CD14-positive monocyte (primary cell): ENCODE results near the gene LCE2D. TPM values are rescaled to one million over a fixed set of nuclear protein-coding genes. Genes with fewer than 3 reads are reported as not detected.
"Not testable (repeated sequence)": the region's sequence is repeated elsewhere in the genome, so short reads cannot be mapped to it uniquely, and the experiment has no call there.

ENCODE experiments used
- DNase-seq, 3 donors: peaks; one replicate each; pipeline ENCODE4 v3.0.0-alpha.2; 2011 to 2022
- H2AFZ ChIP-seq: 2 replicates; pipeline ENCODE4 v1.6.0; 2012; ENCODE audit warnings: mild to moderate bottlenecking, low read depth, low read length, inconsistent platforms; ENCODE audit not compliant: insufficient read depth, poor library complexity, severe bottlenecking
- H3K27ac ChIP-seq, 2 donors: 1 replicate in 1 of 2; 2 replicates in 1 of 2; pipeline ENCODE4 v1.5.1; 2012 to 2013; ENCODE audit warnings: low read length in 2 of 2, control low read depth in 1 of 2, inconsistent platforms in 1 of 2, low read depth in 1 of 2, mild to moderate bottlenecking in 1 of 2
- H3K27me3 ChIP-seq, 2 donors: one replicate each; pipeline versions ENCODE4 v1.6.0 to v1.6.1; 2011 to 2013; ENCODE audit warnings: low read length in 2 of 2; ENCODE audit not compliant: control insufficient read depth in 2 of 2, insufficient read depth in 2 of 2
- H3K36me3 ChIP-seq, 2 donors: replicated peaks in 1 of 2; 1 replicate in 1 of 2; 2 replicates in 1 of 2; pipeline versions ENCODE4 v1.5.1 to v1.6.1; 2012 to 2013; ENCODE audit warnings: low read length in 2 of 2, control low read depth in 1 of 2, inconsistent platforms in 1 of 2, mild to moderate bottlenecking in 1 of 2; ENCODE audit not compliant: insufficient read depth in 2 of 2, control insufficient read depth in 1 of 2
- H3K4me1 ChIP-seq, 2 donors: 1 replicate in 1 of 2; 2 replicates in 1 of 2; pipeline versions ENCODE4 v1.5.1 to v1.6.1; 2012 to 2013; ENCODE audit warnings: low read length in 2 of 2, control low read depth in 1 of 2, inconsistent platforms in 1 of 2, mild to moderate bottlenecking in 1 of 2, moderate library complexity in 1 of 2; ENCODE audit not compliant: insufficient read depth in 2 of 2, control insufficient read depth in 1 of 2
- H3K4me2 ChIP-seq: replicated peaks from 2 replicates; pipeline ENCODE3; 2012; ENCODE audit warnings: low read length, moderate library complexity, mild to moderate bottlenecking; ENCODE audit not compliant: poor library complexity, severe bottlenecking; ENCODE audit errors: extremely low read depth
- H3K4me3 ChIP-seq, 3 experiments: fragments of 200-600 bp in 1 of 3; sonication (generic) in 1 of 3; replicated peaks in 1 of 3; 1 replicate in 2 of 3; 2 replicates in 1 of 3; pipeline ENCODE4 v1.5.1; 2011 to 2013; ENCODE audit warnings: low read length in 3 of 3, mild to moderate bottlenecking in 3 of 3, control low read depth in 2 of 3, low read depth in 2 of 3, inconsistent platforms in 1 of 3, moderate library complexity in 1 of 3
- H3K79me2 ChIP-seq: 2 replicates; pipeline ENCODE4 v1.6.0; 2012; ENCODE audit warnings: mild to moderate bottlenecking, control low read depth, inconsistent platforms, low read length, moderate library complexity; ENCODE audit not compliant: insufficient read depth
- H3K9ac ChIP-seq: 2 replicates; pipeline ENCODE4 v1.6.0; 2017; ENCODE audit warnings: low read length, mild to moderate bottlenecking; ENCODE audit not compliant: insufficient read depth, poor library complexity, severe bottlenecking
- H3K9me3 ChIP-seq, 2 donors: replicated peaks in 1 of 2; 1 replicate in 1 of 2; 2 replicates in 1 of 2; pipeline versions ENCODE4 v1.5.1 to v1.6.1; 2012 to 2013; ENCODE audit warnings: low read length in 2 of 2, control low read depth in 1 of 2; ENCODE audit not compliant: control insufficient read depth in 1 of 2, insufficient read depth in 1 of 2
- H4K20me1 ChIP-seq: 2 replicates; pipeline ENCODE4 v1.6.0; 2012; ENCODE audit warnings: mild to moderate bottlenecking, low read length, control low read depth, moderate library complexity; ENCODE audit not compliant: insufficient read depth
- H3K27ac Mint-ChIP-seq, 7 donors: one replicate each; pipeline ENCODE4 v1.8.0; 2020; ENCODE audit warnings: mild to moderate bottlenecking in 7 of 7, mixed read lengths in 7 of 7, moderate library complexity in 6 of 7, inconsistent platforms in 2 of 7
- H3K27me3 Mint-ChIP-seq, 3 donors: one replicate each; pipeline ENCODE4 v1.8.0; 2021 to 2022; ENCODE audit warnings: low read depth in 3 of 3, mild to moderate bottlenecking in 3 of 3, mixed read lengths in 3 of 3, moderate library complexity in 3 of 3, inconsistent platforms in 1 of 3
- H3K36me3 Mint-ChIP-seq, 2 donors: one replicate each; pipeline ENCODE4 v1.8.0; 2020; ENCODE audit warnings: mixed read lengths in 2 of 2, inconsistent platforms in 1 of 2, mild to moderate bottlenecking in 1 of 2
- H3K4me1 Mint-ChIP-seq: one replicate; pipeline ENCODE4 v1.8.0; 2020; ENCODE audit warnings: mild to moderate bottlenecking, mixed read lengths
- H3K4me3 Mint-ChIP-seq, 2 donors: one replicate each; pipeline ENCODE4 v1.8.0; 2020; ENCODE audit warnings: mild to moderate bottlenecking in 2 of 2, mixed read lengths in 2 of 2, moderate library complexity in 1 of 2
- H3K9me3 Mint-ChIP-seq, 7 donors: one replicate each; pipeline ENCODE4 v1.8.0; 2020 to 2022; ENCODE audit warnings: mixed read lengths in 7 of 7, mild to moderate bottlenecking in 6 of 7, moderate library complexity in 6 of 7, inconsistent platforms in 2 of 7
- CTCF ChIP-seq: fragments of 200-600 bp; IDR thresholded peaks from one replicate; pipeline ENCODE4 v1.8.0; 2022; ENCODE audit warnings: antibody characterized with exemption, mild to moderate bottlenecking
- WGBS: methylation state at CpG from one replicate; pipeline ENCODE4 v1.1.5; 2013; ENCODE audit warnings: missing lambda C conversion rate; ENCODE audit not compliant: insufficient coverage; 5-methylcytosine and 5-hydroxymethylcytosine counted together
- intact Hi-C, 2 donors: fragments of 100-400 bp; cut with micrococcal nuclease; formaldehyde crosslinking; loops; one replicate each; pipeline versions ENCODE4 v1.15.0 to v1.15.1; 2023
- polyA plus RNA-seq, 3 donors: library from polyadenylated mRNA; depleted of rRNA in 1 of 3; unstranded in 2 of 3; stranded (reverse) in 1 of 3; fragments of 300-500 nt in 2 of 3; fragments of >200 nt in 1 of 3; fragmentation: Illumina TruSeq in 2 of 3; gene quantifications; 1 replicate in 2 of 3; 2 replicates in 1 of 3; pipeline ENCODE4 v1.2.3, GENCODE V29; 2012 to 2021

Gene LCE2D
- polyA plus RNA-seq, 3 donors = not detected

GRCh38 chr1:152683846-152684245, 20.7 kb downstream of the LCE2D start:
- no peaks in the 10 kb centered on the region for H3K4me1 Mint-ChIP-seq
- no peak for TF ChIP-seq CTCF
- no peak overlapping the region for H2AFZ ChIP-seq
- no peak overlapping the region for H3K9ac ChIP-seq
- H3K27me3 Mint-ChIP-seq = peaks cover 1 to 16% (median 2%) of the 10 kb centered on the region in 3 donors
- H3K27ac Mint-ChIP-seq = no peak overlapping the region
- no peaks in the 10 kb centered on the region for H3K36me3 Mint-ChIP-seq
- intact Hi-C loops = no loop called here
- H3K79me2 ChIP-seq = no peaks in the 10 kb centered on the region
- no peaks in the 10 kb centered on the region for H3K9me3 ChIP-seq
- H3K4me3 ChIP-seq = no peak overlapping the region
- no peak overlapping the region for H3K27ac ChIP-seq
- H3K27me3 ChIP-seq = no peaks in the 10 kb centered on the region
- H3K9me3 Mint-ChIP-seq = peaks cover 0 to 4% (median 0%) of the 10 kb centered on the region in 7 donors
- no peaks in the 10 kb centered on the region for H4K20me1 ChIP-seq
- no peak for DNase-seq
- H3K4me3 Mint-ChIP-seq = no peak overlapping the region
- H3K4me2 ChIP-seq = no peak overlapping the region
- no peaks in the 10 kb centered on the region for H3K36me3 ChIP-seq
- no peaks in the 10 kb centered on the region for H3K4me1 ChIP-seq

GRCh38 chr1:152685823-152686222, 22.6 kb downstream of the LCE2D start, which contains the start of gene LCE2B:
Gene LCE2B, plus strand, starts transcription at chr1:152686123. Its CDS starts 721 bp downstream, at chr1:152686844.
- intact Hi-C loops, H4K20me1 ChIP-seq, H3K9me3 ChIP-seq, H3K27ac Mint-ChIP-seq, H3K9me3 Mint-ChIP-seq, H3K4me3 ChIP-seq, DNase-seq, H3K27ac ChIP-seq, H3K27me3 ChIP-seq, H2AFZ ChIP-seq, H3K36me3 ChIP-seq, H3K4me3 Mint-ChIP-seq, H3K4me1 Mint-ChIP-seq, H3K9ac ChIP-seq, H3K36me3 Mint-ChIP-seq, H3K79me2 ChIP-seq, H3K4me2 ChIP-seq, H3K4me1 ChIP-seq, H3K27me3 Mint-ChIP-seq: not testable (repeated sequence)
- WGBS = 100% methylated on average over 1 of the region's 4 CpGs
